ENCODE results near the gene LLPH. TPM values are rescaled to one million over a fixed set of nuclear protein-coding genes. Genes with fewer than 3 reads are reported as not detected.

LLPH gene
- total RNA-seq, 1 experiment from 2014 or later = 33.4 TPM

DNA sequence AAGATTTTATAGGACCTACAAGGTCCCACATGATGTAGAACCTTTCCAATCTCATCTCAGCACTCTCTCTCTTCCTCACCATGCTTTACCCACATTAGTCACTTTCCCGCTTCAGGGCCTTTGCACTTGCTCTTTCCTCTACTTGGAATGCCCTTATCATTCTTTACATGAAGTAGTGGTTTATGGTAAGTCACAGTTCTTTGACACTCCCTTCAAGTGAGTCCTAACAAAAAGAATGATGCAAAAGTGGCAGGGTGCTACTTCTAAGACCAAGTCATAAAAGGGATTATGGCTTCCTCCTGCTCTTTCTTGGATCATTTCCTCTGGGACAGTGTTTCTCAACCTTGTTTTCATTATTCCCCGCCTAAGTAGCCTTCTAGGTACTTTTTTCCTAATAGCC is 26.1 kb upstream of the LLPH start:
- Histone ChIP-seq H3K9ac (ENCODE audit: extremely low read depth, insufficient read length, low read length) (no peak overlapping the region), H4K8ac (replicated peaks; ENCODE audit: insufficient read length, low read depth, low read length) (no peak overlapping the region), H2AFZ (ENCODE audit: low read length) (no peak overlapping the region), H2BK5ac (ENCODE audit: insufficient read length, low read length) (no peak overlapping the region), H3K9me3 (ENCODE audit: control insufficient read depth, low read depth, low read length) (no peaks in the 10 kb centered on the region), H2AK5ac (ENCODE audit: insufficient read length, low read length) (no peak overlapping the region), H3T11ph (ENCODE audit: low read length) (no peak overlapping the region), H3K27me3 (ENCODE audit: insufficient read depth, low read length) (no peaks in the 10 kb centered on the region), H2BK120ac (ENCODE audit: low read depth, low read length, poor library complexity, severe bottlenecking) (no peak overlapping the region), H2BK12ac (ENCODE audit: insufficient read length, low read depth, low read length) (no peak overlapping the region), H2BK15ac (ENCODE audit: low read depth, low read length) (no peak overlapping the region), H3K79me1 (ENCODE audit: insufficient read depth, low read depth, low read length, poor library complexity, severe bottlenecking) (no peaks in the 10 kb centered on the region), H3K23ac (ENCODE audit: insufficient read length, low read depth, low read length) (no peak overlapping the region), H4K5ac (ENCODE audit: insufficient read length, low read depth, low read length) (no peak overlapping the region), H3K23me2 (ENCODE audit: insufficient read length, low read depth, low read length, poor library complexity, severe bottlenecking) (no peaks in the 10 kb centered on the region), H3K4me1 (ENCODE audit: insufficient read depth, low read length) (no peaks in the 10 kb centered on the region), H4K91ac (ENCODE audit: insufficient read length, low read depth, low read length) (no peak overlapping the region), H3K79me2 (ENCODE audit: insufficient read depth, low read length) (no peaks in the 10 kb centered on the region), H3K18ac (ENCODE audit: insufficient read length, low read depth, low read length) (no peak overlapping the region), H3K14ac (ENCODE audit: insufficient read depth, low read length) (no peak overlapping the region), H3K4ac (ENCODE audit: low read depth, low read length) (no peak overlapping the region), H3K27ac (ENCODE audit: insufficient read length, low read depth, low read length) (no peak overlapping the region), H3K56ac (ENCODE audit: insufficient read length, low read depth, low read length) (no peak overlapping the region), H3K4me2 (ENCODE audit: insufficient read depth, insufficient read length, low read length) (no peak overlapping the region), H2BK20ac (ENCODE audit: low read depth, low read length, poor library complexity, severe bottlenecking) (no peak overlapping the region), H4K20me1 (ENCODE audit: control insufficient read depth, insufficient read depth, insufficient read length) (no peaks in the 10 kb centered on the region)
- Mint-ChIP-seq H3K27me3 (ENCODE audit: low read depth) (no peaks in the 10 kb centered on the region), H3K4me1 (no peaks in the 10 kb centered on the region), H3K9me3 (no peaks in the 10 kb centered on the region; a peak in 1 of 5 replicates), H3K36me3 (ENCODE audit: insufficient read depth in 1 of 3, low read depth in 3 of 3) (peaks cover 0 to 3% (median 0%) of the 10 kb centered on the region in 3 experiments; a peak in 1 of 7 replicates), H3K4me3 (no peak overlapping the region), H3K27ac (no peak overlapping the region)
- WGBS (ENCODE audit: extremely low coverage, insufficient read length, low lambda C conversion rate) = no CpG with 5 or more reads among the region's 2 CpGs
- TF ChIP-seq, protein P1, sequence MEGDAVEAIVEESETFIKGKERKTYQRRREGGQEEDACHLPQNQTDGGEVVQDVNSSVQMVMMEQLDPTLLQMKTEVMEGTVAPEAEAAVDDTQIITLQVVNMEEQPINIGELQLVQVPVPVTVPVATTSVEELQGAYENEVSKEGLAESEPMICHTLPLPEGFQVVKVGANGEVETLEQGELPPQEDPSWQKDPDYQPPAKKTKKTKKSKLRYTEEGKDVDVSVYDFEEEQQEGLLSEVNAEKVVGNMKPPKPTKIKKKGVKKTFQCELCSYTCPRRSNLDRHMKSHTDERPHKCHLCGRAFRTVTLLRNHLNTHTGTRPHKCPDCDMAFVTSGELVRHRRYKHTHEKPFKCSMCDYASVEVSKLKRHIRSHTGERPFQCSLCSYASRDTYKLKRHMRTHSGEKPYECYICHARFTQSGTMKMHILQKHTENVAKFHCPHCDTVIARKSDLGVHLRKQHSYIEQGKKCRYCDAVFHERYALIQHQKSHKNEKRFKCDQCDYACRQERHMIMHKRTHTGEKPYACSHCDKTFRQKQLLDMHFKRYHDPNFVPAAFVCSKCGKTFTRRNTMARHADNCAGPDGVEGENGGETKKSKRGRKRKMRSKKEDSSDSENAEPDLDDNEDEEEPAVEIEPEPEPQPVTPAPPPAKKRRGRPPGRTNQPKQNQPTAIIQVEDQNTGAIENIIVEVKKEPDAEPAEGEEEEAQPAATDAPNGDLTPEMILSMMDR (conservative IDR thresholded peaks at IDR 0.05) = no peak
- no peak for DNase-seq
